ENCODE results near the gene GNB3. TPM values are rescaled to one million over a fixed set of nuclear protein-coding genes. Genes with fewer than 3 reads are reported as not detected.
A peak's percentile ranks its signal among the peaks of the same experiment; 100 is the strongest.

GNB3 gene
- polyA plus RNA-seq, 2 of the 4 experiments (the other 2 are of a cell fraction): 0.94 to 2.7 TPM

GRCh38 chr12:6851921-6852650 lies 11.4 kb downstream of the GNB3 start, which contains the start of gene USP5 (continued):
- TF ChIP-seq JUN (IDR thresholded peaks at IDR 0.05) (peak; percentile 74 to 85; a peak in 4 of 5 replicates), POLR2A (IDR thresholded peaks at IDR 0.05; ENCODE audit: low read length) (peak; percentile 80), HOXB13 (CRISPR knock-in tag; IDR thresholded peaks at IDR 0.05; ENCODE audit: low read depth) (0 out of 2 replicates have a peak, but pooled peaks have one; percentile 62), TP53 (CRISPR knock-in tag; IDR thresholded peaks at IDR 0.05) (no peak), RCOR1 (IDR thresholded peaks at IDR 0.05; ENCODE audit: low read depth, low read length) (no peak), RFX5 (IDR thresholded peaks at IDR 0.05) (0 out of 2 replicates have a peak, but pooled peaks have one; percentile 50), MYC (IDR thresholded peaks at IDR 0.05; ENCODE audit: borderline replicate concordance, low read length) (0 out of 2 replicates have a peak, but pooled peaks have one; percentile 24), HOXA7 (CRISPR knock-in tag; IDR thresholded peaks at IDR 0.05) (no peak), JUNB (IDR thresholded peaks at IDR 0.05) (no peak), PHF8 (IDR thresholded peaks at IDR 0.05; ENCODE audit: borderline replicate concordance, low read depth) (peak; percentile 87), FOXS1 (CRISPR knock-in tag; IDR thresholded peaks at IDR 0.05) (peak; percentile 89), HOXB5 (CRISPR knock-in tag; IDR thresholded peaks at IDR 0.05) (peak; percentile 82; the same call in 1 of the 2 replicates)

- Histone ChIP-seq H3K4me3 (peak overlapping the region; percentile 50), H3K4me2 (peak overlapping the region; percentile 99), H3K27ac (peak overlapping the region; percentile 69 to 82), H3K4me1 (peaks cover 23% of the 10 kb centered on the region), H3K9me3 (no peaks in the 10 kb centered on the region)
- ChIA-PET POLR2A (interaction anchor here (0.6 to 3.1 kb wide), 15 partner anchors 9 to 164 kb away, joined by 3 to 74 read pairs (median 12); partner anchors contain the start of genes C12orf57, COPS7A, MLF2 and PTMS), CTCF (interaction anchor here (0.6 to 10.1 kb wide), 11 partner anchors 8 to 162 kb away, joined by 3 to 117 read pairs (median 4); partner anchors contain the start of genes MLF2, SPSB2 and TPI1)
- 3% methylated on average over 16 of the region's 18 CpGs for WGBS (ENCODE audit: missing lambda C conversion rate)
- no peak for FAIRE-seq
- peak in 1 of 2 experiments; percentile 4; a peak in 2 of 6 replicates for ATAC-seq
- TF ChIP-seq RFX5 (IDR thresholded peaks at IDR 0.05) (no peak), MAX (IDR thresholded peaks at IDR 0.05) (no peak), POLR2AphosphoS2 (conservative IDR thresholded peaks at IDR 0.05; ENCODE audit: low read length) (no peak), FOSL2 (IDR thresholded peaks at IDR 0.05) (no peak), FOSL2 (CRISPR knock-in tag; IDR thresholded peaks at IDR 0.05) (no peak), HEYL (CRISPR knock-in tag; IDR thresholded peaks at IDR 0.05) (no peak), HOXA7 (CRISPR knock-in tag; IDR thresholded peaks at IDR 0.05) (no peak), CBX2 (IDR thresholded peaks at IDR 0.05; ENCODE audit: borderline replicate concordance, low read depth) (no peak), ZFP36 (IDR thresholded peaks at IDR 0.05; ENCODE audit: borderline replicate concordance, partially characterized antibody) (no peak), EHF (CRISPR knock-in tag; IDR thresholded peaks at IDR 0.05) (no peak), CHD4 (IDR thresholded peaks at IDR 0.05; ENCODE audit: borderline replicate concordance) (no peak), KDM5A (IDR thresholded peaks at IDR 0.05) (no peak), ZC3H11A (IDR thresholded peaks at IDR 0.05) (no peak), HOXB5 (CRISPR knock-in tag; IDR thresholded peaks at IDR 0.05) (no peak), PHF8 (IDR thresholded peaks at IDR 0.05; ENCODE audit: borderline replicate concordance, low read depth) (no peak), MAZ (IDR thresholded peaks at IDR 0.05; ENCODE audit: borderline replicate concordance, low read depth, low read length) (no peak), FOXS1 (CRISPR knock-in tag; IDR thresholded peaks at IDR 0.05) (no peak), BHLHE40 (IDR thresholded peaks at IDR 0.05; ENCODE audit: low read depth, low read length) (no peak), REST (IDR thresholded peaks at IDR 0.05) (no peak)
- peak; percentile 48 to 59 for DNase-seq (ENCODE audit: low read depth in 1 of 2, low spot score in 1 of 2)
These were observed 12.1 kb downstream of the GNB3 start for GRCh38 chr12:6852651-6853354.
